Activated CD8-positive, alpha-beta memory T cell treated with anti-CD3 and anti-CD28 coated beads, Interleukin-2, amount 50 U/mL, for 48 hours (primary cell): ENCODE data around the gene NECTIN1.

Experiments
- DNase-seq: peaks from one replicate; pipeline ENCODE4 v3.0.0-alpha.2; 2020

NECTIN1 gene

DNA sequence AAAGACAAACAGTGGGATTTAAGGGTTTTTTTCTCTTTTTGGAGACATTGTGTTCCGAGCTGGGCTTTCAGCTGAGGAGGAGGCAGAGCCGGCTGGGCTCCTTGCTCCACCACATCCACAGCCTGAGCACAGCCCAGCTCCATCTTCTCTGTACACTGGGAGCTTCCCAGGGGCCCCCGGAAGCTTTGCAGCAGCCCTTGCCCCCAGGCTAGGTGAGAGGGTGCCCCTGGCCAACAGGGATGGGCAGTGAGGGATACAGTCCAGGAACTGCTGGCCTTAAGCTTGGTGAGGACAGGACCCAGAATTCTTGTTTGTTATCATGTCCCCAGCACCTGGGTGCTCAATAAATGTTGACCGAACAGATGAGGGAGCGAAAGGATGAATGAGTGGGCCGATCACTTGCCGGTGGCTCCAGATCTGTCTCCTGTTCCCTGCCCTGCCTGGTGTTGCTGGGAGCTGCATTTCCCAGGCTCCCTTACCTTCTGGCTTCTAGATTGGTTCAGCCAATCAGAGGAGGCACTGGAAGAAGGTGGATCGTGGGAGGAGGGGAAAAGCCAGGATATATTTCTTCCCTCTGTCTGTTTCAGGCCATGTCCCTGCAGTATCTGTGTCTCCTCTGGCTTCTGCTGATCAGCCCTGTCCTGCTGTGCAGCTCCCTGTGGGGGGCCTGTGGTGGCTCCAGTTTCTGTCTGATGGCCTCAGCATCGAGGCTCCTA, 26.5 kb upstream of the NECTIN1 start:
- no peak for DNase-seq

DNA sequence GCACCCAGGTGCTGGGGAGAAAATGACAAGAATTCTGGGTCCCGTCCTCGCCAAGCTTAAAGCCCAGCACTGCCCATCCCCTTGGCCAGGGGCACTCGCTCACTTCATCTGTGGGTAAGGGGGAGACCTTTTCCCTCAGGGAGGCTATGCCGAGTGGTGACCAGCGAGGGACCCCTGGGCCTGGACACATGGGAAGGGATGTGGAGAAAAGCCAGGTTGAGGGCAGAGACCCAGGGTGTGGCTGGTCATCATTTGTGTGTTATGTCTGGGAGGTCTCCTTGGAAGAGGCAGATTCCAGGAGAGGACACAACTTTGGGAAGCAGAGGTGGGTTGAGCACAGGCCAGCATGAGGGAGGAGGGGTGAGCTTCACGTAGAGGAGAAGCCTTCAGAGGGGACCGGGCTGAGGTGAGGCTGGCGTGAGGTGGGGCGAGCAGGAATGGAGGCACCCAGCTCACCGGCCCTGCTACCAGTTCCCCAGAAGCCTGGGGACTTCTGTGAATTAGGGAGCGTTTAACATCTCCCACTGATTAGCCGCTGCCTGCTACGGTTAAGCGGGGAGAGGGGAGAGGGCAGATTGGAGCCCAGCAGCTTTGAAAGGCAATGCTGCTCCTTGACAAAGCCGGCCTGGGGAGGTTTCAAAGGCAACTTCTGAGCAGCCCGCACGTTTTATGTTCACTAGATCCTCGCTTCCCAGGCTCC, 25.8 kb upstream of the NECTIN1 start:
- DNase-seq, result no peak

DNA sequence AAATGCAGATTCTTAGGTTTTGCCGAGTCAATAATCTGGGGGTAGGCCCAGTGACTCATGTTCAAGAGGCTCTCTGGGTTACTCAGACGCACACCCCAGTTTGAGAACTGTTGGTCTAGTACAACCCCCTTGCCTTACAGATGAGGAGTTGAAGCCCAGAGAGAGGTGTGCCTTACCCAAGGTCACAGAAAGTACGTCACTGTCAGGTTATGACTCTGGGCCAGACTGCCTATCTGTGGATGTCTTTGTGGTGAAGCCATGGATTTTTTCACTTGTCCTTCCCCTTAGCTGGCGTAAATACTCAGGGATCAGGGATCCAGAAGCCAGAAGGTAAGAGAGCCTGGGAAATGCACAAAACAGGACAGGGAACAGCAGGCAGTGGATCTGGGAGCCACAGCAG, 25.2 kb upstream of the NECTIN1 start:
- DNase-seq, result no peak

DNA sequence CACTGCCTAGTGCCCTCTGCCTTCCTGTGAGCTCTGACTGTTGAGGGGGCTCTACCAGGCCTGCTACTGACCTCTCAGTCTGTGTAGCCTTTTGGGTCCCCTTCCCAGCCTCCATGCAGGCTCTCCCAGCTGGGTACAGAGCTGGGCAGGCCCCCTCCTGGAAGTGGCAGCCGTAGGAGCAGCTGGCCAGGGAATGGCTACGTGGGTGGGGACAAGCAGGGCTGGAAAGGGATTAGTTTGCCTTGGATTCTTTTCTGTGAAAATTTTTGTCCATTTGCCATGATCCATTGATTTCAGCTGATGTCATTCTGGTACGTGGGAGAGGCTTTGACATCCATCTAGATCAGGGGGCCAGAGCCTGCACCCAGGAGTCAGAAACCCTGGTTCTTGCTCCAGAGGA, 23.9 kb upstream of the NECTIN1 start:
- DNase-seq, result no peak

DNA sequence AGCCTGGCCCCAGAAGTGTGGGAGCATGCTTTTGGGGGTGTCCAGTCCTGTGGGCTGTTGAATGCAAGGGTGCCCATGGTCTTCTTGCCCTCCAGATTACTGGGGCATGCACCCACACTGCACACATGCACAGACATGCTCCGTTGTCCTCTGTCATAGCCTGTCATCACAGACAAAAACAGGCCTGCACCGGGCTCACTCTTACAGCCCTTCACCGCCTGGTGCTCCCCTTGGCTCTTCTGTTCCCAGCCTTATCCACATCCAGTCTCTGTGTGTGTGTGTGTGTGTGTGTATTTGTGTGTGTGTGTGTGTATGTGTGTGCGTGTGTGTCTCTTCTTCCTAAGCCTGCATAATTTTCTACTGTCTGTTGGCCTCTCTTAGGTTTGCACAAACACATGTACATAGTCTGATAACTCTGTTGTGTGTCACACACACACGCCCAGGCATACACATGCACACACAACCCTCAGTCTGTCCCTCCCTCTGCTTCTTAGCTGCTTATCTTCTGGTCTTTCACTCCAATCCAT, 23.4 kb upstream of the NECTIN1 start:
- DNase-seq, result no peak

DNA sequence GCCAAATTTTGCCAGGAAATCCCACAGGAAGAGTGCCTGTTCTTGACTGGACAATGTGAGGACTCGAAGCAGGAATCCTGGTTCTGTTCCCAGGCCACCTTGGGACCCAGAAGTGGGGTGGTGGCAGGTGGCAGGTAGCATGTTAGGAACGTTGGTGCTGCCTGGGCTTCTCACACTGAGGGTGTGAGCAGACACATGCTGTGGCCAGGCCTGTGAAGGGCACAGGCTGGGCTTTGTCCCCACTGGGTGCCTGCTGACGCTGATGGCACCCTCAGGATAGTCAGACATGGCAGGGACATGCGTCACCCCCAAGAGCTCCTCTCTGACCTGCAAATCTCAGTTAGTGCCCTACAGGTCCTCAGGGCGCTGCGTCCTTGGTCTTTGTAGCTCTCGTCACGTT, 21.1 kb upstream of the NECTIN1 start:
- DNase-seq, result no peak

DNA sequence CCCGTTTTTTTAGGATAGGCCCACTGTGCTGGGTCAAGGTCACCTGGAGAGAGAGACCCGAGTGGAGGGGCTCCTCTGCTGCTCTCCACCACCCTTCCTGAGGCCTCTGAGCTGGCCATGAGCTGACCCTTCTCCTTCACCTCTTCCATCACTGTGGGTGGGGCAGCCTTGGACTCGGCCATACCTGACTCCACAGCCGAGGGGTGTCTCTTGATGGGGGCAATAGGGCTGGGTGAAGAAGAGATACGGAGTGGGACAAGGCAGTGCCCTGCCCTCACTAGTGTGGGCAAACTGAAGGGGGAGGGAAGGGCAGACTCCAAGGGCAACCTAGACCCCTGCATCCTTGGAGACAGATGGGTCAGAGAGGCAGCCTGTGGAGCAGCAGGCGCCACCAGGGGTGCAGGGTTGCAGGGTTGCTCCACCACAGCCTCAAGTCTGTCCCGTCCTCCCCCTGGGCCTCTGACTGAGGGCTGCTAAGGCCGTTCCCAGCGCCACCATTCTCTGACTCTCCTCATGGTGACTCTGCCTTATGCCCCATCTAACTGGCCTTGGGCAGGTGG, 20.1 kb upstream of the NECTIN1 start:
- no peak for DNase-seq

DNA sequence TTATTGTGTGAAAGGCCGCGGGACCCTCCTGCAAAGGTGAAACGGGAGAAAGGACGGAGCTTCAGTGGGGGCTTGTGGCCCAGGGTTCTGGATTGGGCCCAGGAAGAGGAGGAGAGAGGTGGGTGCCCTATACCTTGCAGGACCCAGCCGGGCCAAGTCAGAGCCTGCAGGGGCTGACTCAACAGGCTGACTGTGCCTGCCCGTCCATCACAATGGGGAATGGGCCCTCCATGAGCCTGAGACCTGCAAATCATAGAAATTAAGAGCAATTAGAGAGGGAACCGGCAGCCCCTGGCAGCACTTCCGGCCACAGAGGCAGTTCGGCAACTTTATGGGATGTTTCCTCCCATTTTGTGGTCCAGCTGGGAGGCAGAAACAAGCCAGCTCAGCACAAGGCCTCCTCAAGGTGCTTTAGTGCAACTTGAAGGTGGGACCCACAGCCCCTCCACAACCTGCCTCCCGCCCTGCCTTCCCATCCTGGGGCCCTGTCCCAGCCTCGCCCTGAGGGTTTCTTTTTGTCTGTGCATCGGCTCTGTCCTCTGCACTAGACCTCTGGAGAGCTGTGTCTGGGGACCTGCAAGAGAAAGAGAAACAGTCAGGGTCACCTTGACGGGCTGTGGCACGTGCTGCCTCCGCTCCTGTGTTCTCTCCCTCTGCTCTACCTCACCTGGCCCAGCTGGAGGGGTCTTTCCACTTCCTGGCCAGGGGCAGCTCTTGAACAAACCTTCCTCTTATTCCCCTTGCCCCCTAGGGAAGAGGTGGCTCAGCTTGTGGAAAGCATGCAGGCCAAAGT, 19.1 kb upstream of the NECTIN1 start:
- DNase-seq, result no peak

DNA sequence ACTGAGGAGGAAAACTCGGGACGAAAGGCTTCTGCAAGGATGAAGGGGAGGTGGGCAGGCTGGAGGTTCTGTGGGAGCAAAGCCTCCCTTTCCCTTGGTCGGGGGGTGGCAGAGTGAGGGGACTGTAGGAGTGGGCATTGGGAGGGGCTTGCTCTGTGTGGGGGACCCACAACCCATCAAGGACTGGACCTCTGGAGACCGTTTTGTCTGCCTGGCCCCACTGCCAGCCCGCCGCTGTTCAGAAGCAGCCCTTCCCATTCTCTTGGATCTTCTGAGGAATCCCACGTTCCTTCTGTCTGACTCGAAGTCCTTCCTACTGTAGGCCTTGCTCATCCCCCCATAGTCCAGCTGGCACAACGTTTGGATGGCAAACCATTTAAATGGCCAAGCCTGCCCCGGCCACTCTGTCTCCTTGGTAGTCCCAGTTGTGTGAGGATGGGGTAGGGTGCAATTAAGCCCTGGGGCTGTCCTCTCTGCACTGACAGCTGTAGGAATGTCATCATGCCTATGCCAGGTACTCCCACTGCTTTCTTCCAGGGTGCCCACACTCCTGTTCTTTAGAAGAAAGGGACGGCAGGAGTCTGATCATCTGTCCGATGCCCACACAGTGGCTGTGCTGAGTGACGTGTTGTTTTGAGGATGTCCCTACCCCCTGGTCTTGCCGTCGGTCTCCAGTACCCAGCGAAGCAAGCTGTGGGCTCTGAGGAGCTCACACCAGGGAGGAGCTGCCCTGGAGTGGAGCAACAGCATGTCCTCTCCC, 17.0 kb upstream of the NECTIN1 start:
- no peak for DNase-seq

DNA sequence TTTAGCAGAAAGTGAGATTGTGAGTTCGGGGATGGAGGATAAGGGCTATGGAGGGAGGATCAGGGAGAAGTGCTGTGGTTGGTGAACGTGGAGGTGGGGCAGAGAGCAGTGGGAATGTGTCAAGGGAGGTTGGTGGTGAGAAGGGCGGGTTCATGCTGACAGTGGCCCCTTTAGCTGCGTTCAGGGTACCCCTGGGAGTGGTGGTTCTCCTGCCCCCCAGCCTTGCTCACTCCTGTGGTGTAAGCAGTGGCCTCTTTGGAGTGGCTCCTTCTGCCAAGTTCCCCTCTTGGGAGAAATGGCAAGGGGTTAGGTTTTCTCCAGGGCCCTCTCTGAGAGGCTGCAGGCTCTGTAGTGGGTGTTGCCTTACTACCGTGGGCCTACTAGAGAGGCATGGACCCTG, 16.1 kb upstream of the NECTIN1 start:
- DNase-seq, result no peak

DNA sequence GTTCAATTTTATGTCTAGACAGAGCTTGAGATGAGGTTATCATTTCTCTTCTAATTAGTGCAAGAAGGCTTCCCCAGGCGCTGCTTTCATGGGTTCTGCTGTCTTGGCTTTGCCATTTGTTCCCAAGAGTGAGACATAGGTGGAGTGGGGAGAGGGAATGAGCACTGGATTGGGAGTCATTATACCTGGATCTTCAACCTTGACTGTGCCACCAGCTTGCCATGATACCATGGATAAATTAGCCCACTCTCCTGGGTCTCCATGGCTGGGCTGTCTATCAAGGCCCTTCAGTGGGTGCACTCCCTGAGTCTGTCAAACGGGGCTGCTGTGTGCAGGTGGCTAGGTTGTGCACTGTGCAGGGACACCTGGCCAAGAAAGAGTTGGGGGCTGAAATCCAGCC, 15.6 kb upstream of the NECTIN1 start:
- DNase-seq, result no peak

DNA sequence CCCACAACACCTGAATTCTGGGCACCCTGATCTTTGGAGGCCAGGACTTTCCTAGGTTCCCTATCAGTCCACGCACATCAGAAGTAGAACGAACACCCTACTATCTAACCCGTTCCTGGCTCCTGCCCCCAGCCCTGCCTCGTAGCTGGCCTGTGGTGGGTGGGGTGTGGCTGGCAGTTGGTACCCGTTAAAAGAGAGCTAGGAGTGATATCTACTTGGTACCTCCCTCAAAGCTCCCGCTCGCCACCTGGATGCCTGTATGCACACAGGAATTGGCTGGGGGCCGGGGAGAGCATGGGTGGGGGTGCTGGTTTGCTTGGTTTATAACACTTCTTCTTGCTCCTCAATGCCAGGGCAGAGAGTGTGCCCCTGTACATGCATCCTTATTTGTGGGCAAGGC, 14.0 kb upstream of the NECTIN1 start:
- DNase-seq, result no peak

DNA sequence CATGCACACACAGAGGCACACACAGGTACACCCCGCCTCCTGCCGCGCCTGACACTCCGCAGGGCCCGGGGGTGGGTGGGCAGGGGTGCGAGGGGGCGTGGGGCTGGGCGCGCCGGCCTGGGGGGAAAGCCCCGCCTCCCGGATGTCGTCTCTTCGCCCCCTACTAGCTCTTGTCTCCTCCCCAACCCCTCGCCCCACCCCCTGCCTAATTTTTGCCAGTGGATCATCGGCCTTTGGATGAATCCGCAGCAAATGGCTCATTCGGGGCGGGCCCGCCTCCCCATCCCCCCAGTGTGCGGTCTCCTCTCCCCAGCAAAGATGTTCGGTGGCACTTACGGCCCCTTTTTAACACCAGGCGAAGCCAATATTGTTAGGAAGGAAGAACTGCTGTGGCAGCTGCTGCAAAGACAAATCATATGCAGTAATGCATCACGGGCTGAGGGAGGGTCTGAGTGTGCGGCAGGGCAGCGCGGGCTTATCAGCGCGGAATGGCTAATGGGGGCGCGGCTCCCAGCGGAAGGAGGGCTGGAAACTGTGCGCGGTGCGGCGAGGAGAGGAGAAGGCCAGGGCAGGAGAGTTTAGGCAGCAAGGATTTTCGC, 13.4 kb upstream of the NECTIN1 start:
- DNase-seq, result no peak

DNA sequence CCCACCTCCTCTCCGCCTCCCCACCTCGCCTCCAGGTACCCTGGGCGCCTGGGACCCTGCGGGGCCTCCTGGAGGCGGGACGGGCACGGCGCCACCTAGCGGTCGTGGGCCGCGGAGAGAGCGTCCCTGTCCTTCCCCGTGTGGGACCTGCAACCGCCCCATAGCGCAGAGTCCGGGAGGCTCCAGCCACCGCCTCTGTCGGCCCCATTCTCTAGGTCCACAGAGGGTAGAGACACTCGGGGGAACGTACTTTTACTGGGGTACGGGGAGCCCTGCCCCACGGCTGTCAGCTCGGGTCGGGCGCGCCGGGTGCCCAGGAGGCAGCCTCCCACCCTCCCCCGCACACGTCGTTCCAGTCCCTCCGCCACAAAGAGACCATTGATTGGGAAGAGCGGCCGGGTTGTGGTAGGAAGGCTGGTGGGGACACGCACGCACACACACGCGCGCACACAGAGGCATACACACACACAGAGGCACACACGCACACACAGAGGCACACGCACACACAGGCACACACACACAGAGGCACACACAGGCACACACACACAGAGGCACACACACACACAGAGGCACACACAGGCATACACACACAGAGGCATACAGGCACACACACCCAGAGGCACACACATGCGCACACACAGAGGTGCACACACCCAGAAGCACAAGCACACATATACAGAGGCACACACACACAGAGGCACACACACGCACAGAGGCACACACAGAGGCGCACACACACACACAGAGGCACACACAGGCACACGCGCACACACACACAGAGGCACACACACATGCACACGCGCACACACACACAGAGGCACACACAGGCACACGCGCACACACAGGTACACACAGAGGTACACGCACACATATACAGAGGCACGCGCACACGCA, 12.6 kb upstream of the NECTIN1 start:
- DNase-seq, result peak; percentile 90

DNA sequence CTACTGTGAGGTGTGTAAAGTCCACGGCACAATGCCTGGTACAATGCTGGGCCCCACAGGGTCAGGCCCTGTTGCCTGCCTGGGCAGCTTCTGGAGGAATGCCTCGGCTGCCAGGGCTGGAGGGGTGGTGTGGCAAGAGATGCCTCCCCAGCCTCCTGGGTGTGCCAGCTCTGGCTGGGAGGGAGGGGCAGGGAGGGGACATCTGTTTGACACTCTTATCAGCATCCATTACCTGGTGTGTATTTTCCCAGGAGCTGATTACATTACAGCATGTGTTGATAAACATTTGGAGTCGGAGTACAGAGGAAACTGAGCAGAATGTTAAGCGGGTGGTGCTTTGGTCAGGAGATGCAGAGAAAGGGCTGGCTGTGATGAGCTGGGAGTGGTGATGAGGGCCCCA, 11.0 kb upstream of the NECTIN1 start:
- DNase-seq, result no peak

DNA sequence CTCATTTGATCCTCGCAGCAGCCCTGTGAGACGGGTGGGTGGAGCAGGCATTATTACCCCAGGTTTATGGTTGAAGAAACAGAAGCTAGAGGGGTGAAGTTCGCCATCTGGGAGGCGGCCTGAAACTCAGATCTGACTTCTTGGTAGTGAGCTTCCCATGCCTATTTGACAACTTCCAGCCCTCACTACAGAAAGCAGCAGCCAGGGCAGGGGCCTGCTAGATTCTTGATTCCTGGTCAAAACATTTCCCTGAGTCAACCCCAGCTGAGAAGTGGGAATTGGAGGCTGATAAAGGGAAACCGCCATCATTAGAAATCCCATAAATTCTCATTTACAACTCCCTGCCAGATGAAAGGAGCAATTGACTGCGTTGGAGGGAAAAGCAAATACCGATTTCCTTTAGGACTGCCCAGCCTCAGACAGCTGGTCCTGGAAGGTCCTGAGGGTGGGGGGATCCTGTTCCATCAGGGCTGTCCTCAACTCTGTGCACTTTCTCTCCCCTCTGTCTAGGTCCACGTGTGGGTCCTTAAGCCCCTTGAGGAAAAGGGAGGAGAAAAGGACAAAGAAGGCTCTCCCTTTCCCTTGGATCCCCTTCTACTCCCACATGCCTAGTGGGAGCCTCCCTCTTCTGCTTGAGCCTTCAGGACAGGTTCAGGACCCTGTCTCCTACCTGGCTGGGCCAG, 10.2 kb upstream of the NECTIN1 start:
- no peak for DNase-seq

DNA sequence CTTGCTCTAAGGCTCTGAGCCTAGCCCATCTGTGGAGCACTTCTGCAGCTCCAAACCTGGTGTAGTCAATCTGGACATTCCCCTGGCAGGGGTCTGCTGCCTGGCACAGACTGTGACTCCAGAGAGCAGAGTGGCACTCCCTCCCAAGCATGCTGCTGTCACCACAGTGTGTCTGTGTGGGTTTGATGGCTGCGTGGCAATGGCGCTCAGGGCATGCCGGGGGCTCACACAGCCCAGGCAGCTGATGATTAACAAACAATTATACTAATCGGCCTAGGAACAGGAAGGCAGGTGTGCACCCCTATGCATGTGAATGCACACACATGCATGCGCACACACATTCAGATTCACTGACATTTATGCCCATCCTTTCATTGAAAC, 9.0 kb upstream of the NECTIN1 start:
- no peak for DNase-seq

DNA sequence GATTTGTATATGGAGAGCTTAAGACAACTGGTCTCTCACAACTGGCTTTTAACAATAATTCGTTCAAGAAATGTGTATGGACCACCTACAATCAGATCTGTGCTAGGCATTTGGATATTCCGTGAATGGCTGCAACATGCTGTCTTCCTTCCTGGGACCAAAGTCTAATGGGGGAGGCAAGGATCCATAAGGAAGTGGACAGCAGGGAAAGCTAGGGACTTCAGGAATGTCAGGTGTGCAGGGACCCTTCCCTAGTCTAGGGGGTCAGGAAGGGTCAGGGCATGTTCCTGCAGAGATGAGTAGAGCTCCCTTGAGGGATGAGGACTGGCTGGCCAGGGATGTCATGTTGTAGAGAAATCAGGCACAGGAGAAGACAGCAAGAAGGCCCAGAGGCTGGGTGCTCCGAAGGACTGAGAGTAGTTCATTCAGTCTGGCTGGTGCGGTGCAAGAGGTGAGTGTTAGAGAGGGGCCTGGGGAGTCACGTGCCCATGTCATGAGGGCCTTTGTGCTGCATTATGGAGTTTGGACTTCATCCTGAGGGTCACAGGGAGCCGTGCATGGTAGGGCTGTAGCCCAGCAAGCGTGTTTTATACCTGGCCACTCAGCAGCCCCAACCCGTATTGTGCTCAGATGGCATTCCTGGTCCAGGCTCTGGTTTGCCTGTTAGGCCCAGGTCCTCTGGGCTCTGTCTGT, 8.5 kb upstream of the NECTIN1 start:
- no peak for DNase-seq

DNA sequence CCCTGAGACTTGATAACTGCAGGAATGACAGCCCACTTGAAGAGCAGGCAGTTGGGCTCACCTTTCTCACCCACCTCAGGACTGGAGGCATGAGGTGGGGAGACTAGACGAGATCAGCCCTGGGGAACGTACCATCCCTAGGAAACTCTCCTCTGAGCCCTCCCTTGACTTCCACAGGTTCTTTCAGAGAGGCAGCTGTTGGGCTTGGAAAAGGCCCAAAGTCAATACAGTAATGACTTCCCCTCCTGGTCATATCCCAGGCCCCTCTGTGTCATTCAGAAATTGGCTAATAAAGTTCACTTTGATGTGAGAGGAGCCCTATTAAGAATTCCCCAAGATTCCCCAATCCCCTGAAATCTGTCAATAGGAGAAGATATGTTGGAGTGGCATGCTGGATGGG, 5.8 kb upstream of the NECTIN1 start:
- no peak for DNase-seq

DNA sequence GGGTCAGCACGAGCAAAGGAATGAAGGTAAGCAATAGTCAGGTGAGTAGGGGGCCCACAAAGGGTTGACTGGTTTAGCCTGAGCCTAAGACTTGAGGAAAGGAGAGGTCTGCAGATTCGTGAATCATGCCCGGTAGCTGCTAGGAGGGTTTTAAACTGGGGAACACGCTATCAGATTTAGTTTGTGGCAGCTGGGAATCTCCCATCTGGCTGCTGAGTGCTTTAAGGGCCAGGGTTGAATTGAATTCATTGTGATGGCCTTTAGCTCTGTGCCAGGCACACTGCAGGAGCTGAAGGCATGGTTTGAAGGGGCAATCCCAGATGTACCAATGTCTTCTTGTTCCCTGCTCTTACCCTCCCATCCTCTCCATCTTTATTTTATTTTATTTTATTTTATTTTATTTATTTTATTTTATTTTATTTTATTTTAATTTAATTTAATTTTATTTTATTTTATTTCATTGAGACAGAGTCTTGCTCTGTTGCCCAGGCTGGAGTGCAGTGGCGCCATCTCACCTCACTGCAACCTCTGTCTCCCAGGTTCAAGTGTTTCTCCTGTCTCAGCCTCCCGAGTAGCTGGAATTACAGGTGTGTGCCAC, 1.9 kb upstream of the NECTIN1 start:
- DNase-seq, result no peak
